HAP-1 (cell line): ENCODE measurements around the gene TAF11L4.
"Not testable (repeated sequence)": the region's sequence is repeated elsewhere in the genome, so short reads cannot be mapped to it uniquely, and the experiment has no call there.

Source experiments
- DNase-seq, 2 experiments: peaks; one replicate each; pipeline ENCODE4 v3.0.0-alpha.2; 2016 to 2020; ENCODE audit warnings: low spot score in 2 of 2
- H3K27me3 ChIP-seq: fragments of 250-450 bp; sonication (Bioruptor Pico); 2 replicates; pipeline ENCODE4 v1.5.1; 2020; ENCODE audit warnings: low read depth, mild to moderate bottlenecking, moderate library complexity
- H3K36me3 ChIP-seq: fragments of 250-450 bp; sonication (Bioruptor Pico); replicated peaks from 2 replicates; pipeline ENCODE4 v1.5.1; 2020; ENCODE audit warnings: mild to moderate bottlenecking
- H3K4me1 ChIP-seq: fragments of 250-450 bp; sonication (Bioruptor Pico); 2 replicates; pipeline ENCODE4 v1.5.1; 2020; ENCODE audit warnings: mild to moderate bottlenecking
- H3K4me3 ChIP-seq: fragments of 250-450 bp; sonication (Bioruptor Pico); 2 replicates; pipeline ENCODE4 v1.5.1; 2020; ENCODE audit warnings: mild to moderate bottlenecking, moderate library complexity
- H3K9me3 ChIP-seq: fragments of 250-450 bp; sonication (Bioruptor Pico); 2 replicates; pipeline ENCODE4 v1.5.1; 2020; ENCODE audit warnings: mild to moderate bottlenecking, moderate library complexity
- in situ Hi-C: fragments of 300-500 bp; cut with MboI; formaldehyde crosslinking; loops from 3 replicates; pipeline ENCODE4 v1.14.3; 2020; ENCODE audit warnings: low sequenced_read_pairs, inconsistent platforms, mixed read lengths

TAF11L4 gene

DNA sequence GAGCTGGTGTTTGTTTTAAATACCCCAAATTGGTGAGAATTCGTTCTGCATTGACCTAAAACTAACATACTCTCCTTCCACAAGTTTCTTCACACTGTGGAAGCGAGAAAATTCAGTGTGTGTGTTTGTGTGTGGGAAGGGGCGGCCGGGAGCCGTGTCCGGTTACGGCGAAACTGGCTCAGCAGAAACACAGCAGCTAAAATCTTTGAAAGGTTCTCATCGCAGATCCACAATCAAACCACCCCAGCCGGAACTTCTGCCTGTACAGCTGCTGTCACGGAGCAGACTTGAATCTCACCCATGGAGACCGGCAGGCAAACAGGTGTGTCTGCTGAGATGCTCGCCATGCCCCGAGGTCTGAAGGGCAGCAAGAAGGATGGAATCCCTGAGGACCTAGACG lies at the start of gene TAF11L4:
Gene TAF11L4, plus strand, starts transcription at position 301 of the 400 bp plus-strand sequence.
- H3K27me3 ChIP-seq, in situ Hi-C loops, H3K4me1 ChIP-seq, H3K36me3 ChIP-seq, DNase-seq, H3K4me3 ChIP-seq, H3K9me3 ChIP-seq: not testable (repeated sequence)

DNA sequence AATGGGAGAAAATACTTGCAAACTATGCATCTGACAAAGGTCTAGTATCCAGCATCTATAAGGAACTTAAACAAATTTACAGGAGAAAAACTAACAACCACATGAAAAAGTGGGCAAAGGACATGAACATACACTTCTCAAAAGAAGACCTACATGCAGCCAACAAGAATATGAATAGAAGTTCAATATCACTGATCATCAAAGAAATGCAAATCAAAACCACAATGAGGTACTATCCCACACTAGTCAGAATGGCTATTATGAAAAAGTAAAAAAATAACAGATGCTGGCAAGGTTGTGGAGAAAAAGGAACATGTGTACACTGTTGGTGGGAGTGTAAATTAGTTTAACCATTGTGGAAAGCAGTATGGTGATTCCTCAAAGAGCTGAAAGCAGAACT lies 46.5 kb upstream of the TAF11L4 start:
- H3K9me3 ChIP-seq, H3K4me3 ChIP-seq, H3K4me1 ChIP-seq, in situ Hi-C loops, H3K36me3 ChIP-seq, H3K27me3 ChIP-seq, DNase-seq: not testable (repeated sequence)

GRCh38 chr5:17477043-17477442 lies 44.6 kb upstream of the TAF11L4 start:
- H3K4me3 ChIP-seq = no peak overlapping the region
- no peaks in the 10 kb centered on the region for H3K9me3 ChIP-seq
- in situ Hi-C loops = no loop called here
- H3K36me3 ChIP-seq = no peaks in the 10 kb centered on the region
- H3K27me3 ChIP-seq = no peaks in the 10 kb centered on the region; the same call in 1 of the 2 replicates
- H3K4me1 ChIP-seq = no peaks in the 10 kb centered on the region
- no peak for DNase-seq

GRCh38 chr5:17477573-17478265 lies 43.9 kb upstream of the TAF11L4 start:
- no peak for DNase-seq
- in situ Hi-C loops = no loop called here

GRCh38 chr5:17481378-17481777 lies 40.2 kb upstream of the TAF11L4 start:
- no peaks in the 10 kb centered on the region; the same call in none of the 2 replicates for H3K27me3 ChIP-seq
- H3K36me3 ChIP-seq = no peaks in the 10 kb centered on the region
- in situ Hi-C loops = no loop called here
- H3K9me3 ChIP-seq = no peaks in the 10 kb centered on the region
- no peaks in the 10 kb centered on the region for H3K4me1 ChIP-seq
- no peak overlapping the region for H3K4me3 ChIP-seq
- DNase-seq = no peak

More at GRCh38 chr5:17477573-17478265, 43.9 kb upstream of the TAF11L4 start:
- Histone ChIP-seq H3K4me3 (no peak overlapping the region), H3K36me3 (no peaks in the 10 kb centered on the region), H3K4me1 (no peaks in the 10 kb centered on the region), H3K27me3 (no peaks in the 10 kb centered on the region; the same call in 1 of the 2 replicates), H3K9me3 (no peaks in the 10 kb centered on the region)

- Histone ChIP-seq H3K9me3 (no peaks in the 10 kb centered on the region), H3K4me3 (no peak overlapping the region), H3K36me3 (no peaks in the 10 kb centered on the region), H3K27me3 (no peaks in the 10 kb centered on the region; the same call in none of the 2 replicates), H3K4me1 (no peaks in the 10 kb centered on the region)
- in situ Hi-C loops = no loop called here
- no peak for DNase-seq
Measured at GRCh38 chr5:17482790-17483189, 38.8 kb upstream of the TAF11L4 start.

DNA sequence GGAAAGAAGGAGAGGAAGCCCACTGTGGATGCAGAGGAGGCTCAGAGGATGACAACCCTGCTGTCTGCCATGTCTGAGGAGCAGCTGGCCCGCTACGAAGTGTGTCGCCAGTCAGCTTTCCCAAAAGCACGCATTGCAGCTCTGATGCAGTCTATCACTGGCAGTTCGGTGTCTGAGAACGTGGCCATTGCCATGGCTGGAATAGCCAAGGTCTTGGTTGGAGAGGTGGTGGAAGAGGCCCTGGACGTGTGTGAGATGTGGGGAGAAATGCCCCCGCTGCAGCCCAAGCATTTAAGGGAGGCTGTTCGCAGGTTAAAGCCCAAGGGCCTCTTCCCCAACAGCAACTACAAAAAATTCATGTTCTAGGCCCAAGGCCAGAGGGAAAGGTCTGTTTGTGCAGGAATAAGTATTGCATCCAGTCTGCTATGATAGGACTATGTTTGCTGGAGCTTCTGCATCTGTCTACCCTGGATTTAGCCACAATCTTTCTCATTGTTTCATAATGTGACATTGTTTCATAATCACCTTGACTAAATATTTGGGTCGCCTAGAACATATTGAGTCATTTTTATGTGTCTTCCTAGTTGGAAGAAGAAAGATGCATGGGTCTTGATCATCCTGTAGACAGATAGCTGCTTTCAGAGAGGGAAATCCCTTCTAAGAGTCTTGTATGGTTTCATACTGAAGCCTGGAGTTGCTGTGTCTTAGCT lies 35.0 kb upstream of the TAF11L4 start:
- not testable (repeated sequence) for H3K9me3 ChIP-seq, H3K27me3 ChIP-seq

GRCh38 chr5:17487174-17487512 lies 34.5 kb upstream of the TAF11L4 start:
- DNase-seq = no peak
- in situ Hi-C loops = no loop called here

More for the DNA sequence above, 35.0 kb upstream of the TAF11L4 start:
- DNase-seq, H3K4me3 ChIP-seq, H3K36me3 ChIP-seq, H3K4me1 ChIP-seq, in situ Hi-C loops: not testable (repeated sequence)

DNA sequence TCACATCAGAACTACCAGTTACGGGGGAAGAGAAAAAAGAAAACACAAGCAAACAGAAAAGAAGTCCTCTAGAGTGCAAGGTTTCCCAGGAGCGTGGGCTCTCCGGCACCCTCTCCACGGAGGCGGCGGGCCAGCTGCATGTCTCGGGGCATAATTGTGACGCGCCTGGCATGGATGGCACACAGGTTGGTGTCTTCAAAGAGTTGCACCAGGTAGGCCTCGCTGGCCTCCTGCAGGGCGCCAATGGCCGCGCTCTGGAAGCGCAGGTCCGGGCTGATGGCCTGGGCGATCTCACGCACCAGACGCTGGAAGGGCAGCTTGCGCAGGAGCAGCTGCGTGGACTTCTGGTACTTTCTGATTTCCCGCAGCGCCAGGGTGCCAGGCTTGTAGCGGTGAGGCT lies 30.3 kb upstream of the TAF11L4 start:
- in situ Hi-C loops, H3K27me3 ChIP-seq, H3K4me1 ChIP-seq, H3K36me3 ChIP-seq, H3K9me3 ChIP-seq, H3K4me3 ChIP-seq, DNase-seq: not testable (repeated sequence)

More at GRCh38 chr5:17487174-17487512, 34.5 kb upstream of the TAF11L4 start:
- H3K27me3 ChIP-seq = no peaks in the 10 kb centered on the region; the same call in 1 of the 2 replicates
- no peak overlapping the region for H3K4me3 ChIP-seq
- no peaks in the 10 kb centered on the region for H3K36me3 ChIP-seq
- no peaks in the 10 kb centered on the region for H3K9me3 ChIP-seq
- no peaks in the 10 kb centered on the region for H3K4me1 ChIP-seq

- DNase-seq = no peak
- Histone ChIP-seq H3K9me3 (no peaks in the 10 kb centered on the region), H3K4me1 (no peaks in the 10 kb centered on the region), H3K4me3 (no peak overlapping the region), H3K27me3 (no peaks in the 10 kb centered on the region), H3K36me3 (no peaks in the 10 kb centered on the region)
- in situ Hi-C loops = no loop called here
Measured at GRCh38 chr5:17492770-17493169, 28.8 kb upstream of the TAF11L4 start.

DNA sequence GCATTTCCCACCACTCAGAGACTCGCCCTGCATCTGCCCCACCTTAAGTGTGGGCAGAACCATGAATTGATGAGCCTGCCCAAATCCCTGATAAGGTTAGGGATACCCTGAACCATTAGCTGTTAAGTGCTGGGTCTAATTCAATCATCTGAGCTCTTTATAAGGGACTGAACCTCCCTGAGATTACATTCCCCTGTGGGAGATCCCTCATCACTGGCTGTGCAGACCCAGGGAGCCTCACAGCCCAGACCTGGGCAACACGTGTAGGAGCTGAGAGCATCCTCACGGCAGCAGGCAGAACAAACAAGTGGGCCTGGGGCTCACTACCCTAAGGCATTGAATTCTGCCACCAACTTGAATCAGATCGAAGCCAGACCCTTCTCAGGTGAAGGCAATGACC lies 24.2 kb upstream of the TAF11L4 start:
- Histone ChIP-seq H3K27me3 (no peaks in the 10 kb centered on the region), H3K4me1 (no peaks in the 10 kb centered on the region), H3K9me3 (no peaks in the 10 kb centered on the region), H3K4me3 (no peak overlapping the region), H3K36me3 (no peaks in the 10 kb centered on the region)
- in situ Hi-C loops = no loop called here
- no peak for DNase-seq

- H3K4me3 ChIP-seq, H3K9me3 ChIP-seq, H3K4me1 ChIP-seq, in situ Hi-C loops, H3K36me3 ChIP-seq, DNase-seq, H3K27me3 ChIP-seq: not testable (repeated sequence)
Measured at GRCh38 chr5:17497931-17498330, 23.7 kb upstream of the TAF11L4 start, which contains the start of gene TAF11L2. TAF11L2 (plus strand) TSS chr5:17498231.

DNA sequence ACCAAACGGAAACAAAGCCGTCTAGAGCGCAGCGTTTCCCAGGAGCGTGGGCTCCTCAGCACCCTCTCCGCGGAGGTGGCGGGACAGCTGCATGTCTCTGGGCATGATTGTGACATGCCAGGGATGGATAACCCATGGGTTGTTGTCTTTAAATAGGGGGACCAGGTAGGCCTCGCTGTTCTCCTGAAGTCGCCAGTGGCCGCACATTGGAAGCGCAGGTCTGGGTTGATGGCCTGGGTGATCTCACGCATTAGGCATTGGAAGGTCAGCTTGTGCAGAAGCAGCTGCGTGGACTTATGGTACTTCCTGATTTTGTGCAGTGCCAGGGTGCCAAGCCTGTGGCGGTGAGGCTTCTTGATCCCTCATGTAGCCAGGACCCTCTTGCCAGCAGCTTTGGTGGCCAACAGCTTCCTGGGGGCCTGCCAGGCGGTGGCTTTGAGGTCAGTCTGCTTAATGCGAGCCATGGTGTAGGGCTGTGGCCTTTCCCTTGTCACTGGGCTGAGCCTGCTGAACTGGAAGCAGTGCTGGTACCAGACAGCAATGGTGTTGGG lies 9.8 kb upstream of the TAF11L4 start:
- Histone ChIP-seq H3K36me3 (no peaks in the 10 kb centered on the region), H3K27me3 (no peaks in the 10 kb centered on the region), H3K4me3 (no peak overlapping the region), H3K9me3 (no peaks in the 10 kb centered on the region), H3K4me1 (no peaks in the 10 kb centered on the region)
- in situ Hi-C loops = no loop called here
- DNase-seq = no peak

DNA sequence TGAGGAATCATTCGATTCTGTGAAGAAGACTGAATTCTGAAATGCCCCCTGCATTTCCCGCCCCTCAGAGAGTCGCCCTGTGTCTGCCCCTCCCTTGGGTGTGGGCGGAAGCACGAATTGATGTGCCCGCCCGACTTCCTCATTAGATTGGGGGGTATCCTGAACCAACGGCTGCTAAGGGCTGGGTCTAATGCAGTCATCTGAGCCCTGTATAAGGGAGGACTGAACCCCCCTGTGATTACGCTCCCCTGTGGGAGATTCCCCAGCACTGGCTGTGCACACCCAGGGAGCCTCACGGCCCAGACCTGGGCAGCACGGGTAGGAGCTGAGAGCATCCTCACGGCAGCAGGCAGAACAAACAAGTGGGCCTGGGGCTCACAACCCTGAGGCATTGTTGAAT lies 4.1 kb upstream of the TAF11L4 start:
- in situ Hi-C loops, DNase-seq: not testable (repeated sequence)

More for the DNA sequence above, 4.1 kb upstream of the TAF11L4 start:
- not testable (repeated sequence) for H3K4me3 ChIP-seq, H3K36me3 ChIP-seq, H3K9me3 ChIP-seq, H3K4me1 ChIP-seq, H3K27me3 ChIP-seq
